B cell (primary cell): ENCODE data around the gene POLR2C. TPM values are rescaled to one million over a fixed set of nuclear protein-coding genes. Genes with fewer than 3 reads are reported as not detected.

Source experiments
- ATAC-seq: fragments of 200-7000 bp; cut with Tn5 transposase; one replicate; pipeline ENCODE4 v1.10.0; 2021; ENCODE audit warnings: low read depth, mild to moderate bottlenecking, moderate number of reproducible peaks, moderate library complexity
- CTCF ChIA-PET: fragments of 350-600 bp; sonication (Branson Sonifier 250); formaldehyde crosslinking; loops from one replicate; lab custom pipeline; 2021; ENCODE audit warnings: antibody characterized with exemption, inconsistent platforms; lab: Charles Lee
- POLR2A ChIA-PET: fragments of 350-600 bp; sonication (Branson Sonifier 250); formaldehyde crosslinking; loops from one replicate; lab custom pipeline; 2021; ENCODE audit warnings: antibody characterized with exemption; lab: Charles Lee
- DNase-seq: peaks from one replicate; pipeline ENCODE4 v3.0.0; 2013
- H2AFZ ChIP-seq: 2 replicates; pipeline ENCODE4 v1.6.1; 2012; ENCODE audit warnings: mild to moderate bottlenecking, low read depth, low read length; ENCODE audit not compliant: insufficient read depth, poor library complexity, severe bottlenecking
- H3K27ac ChIP-seq, 2 donors: 1 replicate in 1 of 2; 2 replicates in 1 of 2; pipeline ENCODE4 v1.5.1; 2012 to 2013; ENCODE audit warnings: low read length in 2 of 2, mild to moderate bottlenecking in 2 of 2, moderate library complexity in 1 of 2
- H3K27me3 ChIP-seq, 4 experiments: fragments of 200-600 bp in 1 of 4; sonication (generic) in 1 of 4; replicated peaks in 1 of 4; 1 replicate in 2 of 4; 2 replicates in 2 of 4; pipeline versions ENCODE4 v1.6.1 to v1.7.0; 2013 to 2016; ENCODE audit warnings: low read length in 3 of 4, mild to moderate bottlenecking in 2 of 4, mixed read lengths in 1 of 4, moderate library complexity in 1 of 4; ENCODE audit not compliant: insufficient read depth in 4 of 4, control insufficient read depth in 3 of 4; ENCODE audit errors: control extremely low read depth in 1 of 4
- H3K36me3 ChIP-seq, 2 experiments: replicated peaks in 1 of 2; 1 replicate in 1 of 2; 2 replicates in 1 of 2; pipeline versions ENCODE4 v1.6.1 to v1.7.1; 2013; ENCODE audit warnings: low read length in 1 of 2; ENCODE audit not compliant: insufficient read depth in 2 of 2, control insufficient read depth in 1 of 2; ENCODE audit errors: control extremely low read depth in 1 of 2, extremely low read depth in 1 of 2
- H3K4me1 ChIP-seq, 2 donors: fragments of 200-600 bp in 1 of 2; sonication (generic) in 1 of 2; 1 replicate in 1 of 2; 2 replicates in 1 of 2; pipeline versions ENCODE4 v1.5.1 to v1.6.1; 2013 to 2017; ENCODE audit warnings: low read length in 2 of 2; ENCODE audit not compliant: control insufficient read depth in 2 of 2, insufficient read depth in 2 of 2
- H3K4me2 ChIP-seq: replicated peaks from 2 replicates; pipeline ENCODE3; 2012; ENCODE audit warnings: mild to moderate bottlenecking, low read depth, low read length; ENCODE audit not compliant: poor library complexity, severe bottlenecking
- H3K4me3 ChIP-seq, 5 experiments: fragments of 200-600 bp in 1 of 5; sonication (generic) in 1 of 5; 1 replicate in 3 of 5; 2 replicates in 2 of 5; pipeline versions ENCODE4 v1.5.1 to v1.7.0; 2011 to 2016; ENCODE audit warnings: low read length in 4 of 5, mild to moderate bottlenecking in 4 of 5, low read depth in 2 of 5, control low read depth in 1 of 5, moderate library complexity in 1 of 5; ENCODE audit not compliant: insufficient read depth in 1 of 5; ENCODE audit errors: control extremely low read depth in 1 of 5, extremely low read depth in 1 of 5
- H3K79me2 ChIP-seq: fragments of 200-600 bp; sonication (generic); one replicate; pipeline ENCODE4 v1.6.0; 2016; ENCODE audit warnings: low read length; ENCODE audit not compliant: control insufficient read depth, insufficient read depth
- H3K9ac ChIP-seq: fragments of 200-600 bp; sonication (generic); 2 replicates; pipeline ENCODE4 v1.6.1; 2017; ENCODE audit warnings: mild to moderate bottlenecking, low read length, moderate library complexity
- H3K9me3 ChIP-seq, 3 donors: one replicate each; pipeline versions ENCODE4 v1.6.1 to v1.7.1; 2013; ENCODE audit warnings: low read length in 2 of 3; ENCODE audit not compliant: control insufficient read depth in 2 of 3, insufficient read depth in 1 of 3; ENCODE audit errors: control extremely low read depth in 1 of 3
- H4K20me1 ChIP-seq: 2 replicates; pipeline ENCODE4 v1.6.0; 2012; ENCODE audit warnings: mild to moderate bottlenecking, low read length; ENCODE audit not compliant: insufficient read depth, control insufficient read depth, poor library complexity, severe bottlenecking
- H3K27ac Mint-ChIP-seq: one replicate; pipeline ENCODE4 v1.8.0; 2021; ENCODE audit warnings: mixed read lengths
- H3K27me3 Mint-ChIP-seq: one replicate; pipeline ENCODE4 v1.8.0; 2021; ENCODE audit warnings: mixed read lengths
- H3K4me1 Mint-ChIP-seq: one replicate; pipeline ENCODE4 v1.8.0; 2021; ENCODE audit warnings: mixed read lengths
- H3K4me3 Mint-ChIP-seq: one replicate; pipeline ENCODE4 v1.8.0; 2021; ENCODE audit warnings: mixed read lengths
- H3K9me3 Mint-ChIP-seq: one replicate; pipeline ENCODE4 v1.8.0; 2022; ENCODE audit warnings: mixed read lengths; ENCODE audit not compliant: insufficient read depth
- EZH2 ChIP-seq: IDR thresholded peaks from 2 replicates; pipeline ENCODE4 v1.6.1; 2012; ENCODE audit warnings: borderline replicate concordance, low read depth, mild to moderate bottlenecking, moderate library complexity, low read length; ENCODE audit not compliant: insufficient read depth, poor library complexity, severe bottlenecking
- WGBS: methylation state at CpG from one replicate; pipeline ENCODE4 v1.1.5; 2013; ENCODE audit warnings: missing lambda C conversion rate; ENCODE audit not compliant: insufficient coverage; 5-methylcytosine and 5-hydroxymethylcytosine counted together
- intact Hi-C: fragments of 100-400 bp; cut with micrococcal nuclease; formaldehyde crosslinking; loops from one replicate; pipeline ENCODE4 v1.10.0; 2022
- polyA plus RNA-seq: library from polyadenylated mRNA; depleted of rRNA; stranded (reverse); fragments of >200 nt; gene quantifications from 2 replicates; pipeline ENCODE4 v1.2.3, GENCODE V29; 2012
- total RNA-seq, 2 donors: library from RNA; stranded (reverse); fragments of 120-200 nt in 1 of 2; gene quantifications; 1 replicate in 1 of 2; 2 replicates in 1 of 2; pipeline versions ENCODE4 v1.2.3 to v1.2.4, GENCODE V29; 2013 to 2022
- TF ChIP-seq, protein P1 (sequence below): fragments of 200-600 bp; IDR thresholded peaks from one replicate; pipeline ENCODE4 v1.8.0; 2022; ENCODE audit warnings: antibody characterized with exemption, mild to moderate bottlenecking

The POLR2C gene
- total and polyA plus RNA-seq, 2 donors (not counting 1 experiment from before 2014, with no cell fraction given), result 57.8 to 70.1 TPM

DNA sequence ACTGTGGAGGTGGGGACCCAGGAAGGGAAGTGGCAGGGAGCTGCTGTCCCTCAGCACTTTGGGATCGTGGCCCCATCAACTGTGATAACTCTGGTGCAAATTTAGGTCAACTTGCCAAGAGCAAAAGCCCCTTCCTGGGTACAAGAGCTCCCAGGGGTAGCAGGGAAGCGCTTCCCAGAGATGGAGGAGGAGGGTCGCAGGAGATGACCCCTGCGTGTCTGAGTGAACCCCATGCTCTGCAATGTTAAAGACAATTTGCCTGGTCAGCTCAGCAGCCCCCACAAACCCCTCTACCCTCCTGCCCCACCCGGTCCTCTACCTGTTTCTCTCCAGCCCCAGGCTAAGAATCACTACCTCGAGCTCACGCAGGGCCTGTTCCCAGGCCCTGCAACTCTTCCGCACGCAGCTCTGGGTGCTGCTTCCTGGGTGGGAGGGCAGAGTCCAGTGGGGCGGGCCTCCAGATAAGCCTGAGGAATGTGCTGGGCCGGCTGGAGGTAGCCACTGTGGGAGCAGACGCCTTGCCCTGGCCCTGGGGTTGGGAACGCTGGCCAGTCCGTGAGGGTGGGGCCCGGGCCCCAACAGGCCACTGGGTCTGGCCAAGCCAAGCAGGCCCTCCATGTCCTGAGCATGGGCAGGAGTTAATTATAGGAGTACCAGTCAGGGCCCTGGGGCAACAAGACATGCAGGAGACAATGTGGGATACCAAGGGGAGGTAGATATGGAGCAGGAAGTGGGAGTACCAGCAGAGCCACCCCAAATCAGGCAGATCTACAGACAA is 17.7 kb downstream of the POLR2C start:
- Histone ChIP-seq H3K79me2 (no peaks in the 10 kb centered on the region), H3K36me3 (no peaks in the 10 kb centered on the region), H2AFZ (no peak overlapping the region), H3K27ac (no peak overlapping the region), H4K20me1 (no peaks in the 10 kb centered on the region), H3K9me3 (no peaks in the 10 kb centered on the region), H3K4me1 (peaks cover 33 to 45% of the 10 kb centered on the region in 2 donors), H3K4me2 (peak overlapping the region; percentile 63), H3K27me3 (peaks cover 0 to 17% (median 0%) of the 10 kb centered on the region in 4 experiments), H3K9ac (no peak overlapping the region), H3K4me3 (no peak overlapping the region)
- Mint-ChIP-seq H3K27ac (no peak overlapping the region), H3K4me1 (peaks cover 32% of the 10 kb centered on the region), H3K9me3 (no peaks in the 10 kb centered on the region), H3K4me3 (no peak overlapping the region), H3K27me3 (peaks cover 17% of the 10 kb centered on the region)
- ATAC-seq (no peak), DNase-seq (no peak)
- intact Hi-C loops, result loop anchor here (2.0 to 5.0 kb wide), 3 partner anchors 17 to 169 kb away; partner anchors contain the start of gene POLR2C
- ChIA-PET POLR2A (interaction anchor here (0.6 to 0.7 kb wide), 2 partner anchors 69 to 648 kb away, joined by 3 to 6 read pairs; no protein-coding TSS in a partner anchor), CTCF (interaction anchor here (2.6 kb wide), 1 partner anchor 40 kb away, joined by 8 read pairs; no protein-coding TSS in a partner anchor)
- 95% methylated on average over 15 of the region's 15 CpGs for WGBS
- no peak for TF ChIP-seq EZH2
- TF ChIP-seq, protein P1, sequence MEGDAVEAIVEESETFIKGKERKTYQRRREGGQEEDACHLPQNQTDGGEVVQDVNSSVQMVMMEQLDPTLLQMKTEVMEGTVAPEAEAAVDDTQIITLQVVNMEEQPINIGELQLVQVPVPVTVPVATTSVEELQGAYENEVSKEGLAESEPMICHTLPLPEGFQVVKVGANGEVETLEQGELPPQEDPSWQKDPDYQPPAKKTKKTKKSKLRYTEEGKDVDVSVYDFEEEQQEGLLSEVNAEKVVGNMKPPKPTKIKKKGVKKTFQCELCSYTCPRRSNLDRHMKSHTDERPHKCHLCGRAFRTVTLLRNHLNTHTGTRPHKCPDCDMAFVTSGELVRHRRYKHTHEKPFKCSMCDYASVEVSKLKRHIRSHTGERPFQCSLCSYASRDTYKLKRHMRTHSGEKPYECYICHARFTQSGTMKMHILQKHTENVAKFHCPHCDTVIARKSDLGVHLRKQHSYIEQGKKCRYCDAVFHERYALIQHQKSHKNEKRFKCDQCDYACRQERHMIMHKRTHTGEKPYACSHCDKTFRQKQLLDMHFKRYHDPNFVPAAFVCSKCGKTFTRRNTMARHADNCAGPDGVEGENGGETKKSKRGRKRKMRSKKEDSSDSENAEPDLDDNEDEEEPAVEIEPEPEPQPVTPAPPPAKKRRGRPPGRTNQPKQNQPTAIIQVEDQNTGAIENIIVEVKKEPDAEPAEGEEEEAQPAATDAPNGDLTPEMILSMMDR, result no peak

- Histone ChIP-seq H3K27ac (no peak overlapping the region), H3K4me2 (no peak overlapping the region), H3K27me3 (peaks cover 0 to 23% (median 2%) of the 10 kb centered on the region in 4 experiments), H3K4me1 (peaks cover 33 to 43% of the 10 kb centered on the region in 2 donors), H4K20me1 (no peaks in the 10 kb centered on the region), H3K4me3 (no peak overlapping the region), H3K9ac (no peak overlapping the region), H3K9me3 (no peaks in the 10 kb centered on the region), H3K36me3 (no peaks in the 10 kb centered on the region), H3K79me2 (no peaks in the 10 kb centered on the region), H2AFZ (no peak overlapping the region)
- DNase-seq (no peak), ATAC-seq (no peak)
- no peaks in the 10 kb centered on the region for H3K9me3 Mint-ChIP-seq
- no peak overlapping the region for H3K27ac Mint-ChIP-seq
- peaks cover 35% of the 10 kb centered on the region for H3K4me1 Mint-ChIP-seq
- ChIA-PET POLR2A (no interaction called here), CTCF (interaction anchor here (2.6 kb wide), 1 partner anchor 39 kb away, joined by 8 read pairs; no protein-coding TSS in a partner anchor)
- peaks cover 17% of the 10 kb centered on the region for H3K27me3 Mint-ChIP-seq
- H3K4me3 Mint-ChIP-seq, result no peak overlapping the region
- intact Hi-C loops, result no loop called here
- WGBS, result 91% methylated on average over 6 of the region's 6 CpGs
- TF ChIP-seq, protein P1, result no peak
Measured at GRCh38 chr16:57480754-57481230, 18.3 kb downstream of the POLR2C start.
